Subcutaneous abdominal adipose tissue (tissue), 5 donors: ENCODE measurements around the gene DNAH14.
"Not testable (repeated sequence)": the region's sequence is repeated elsewhere in the genome, so short reads cannot be mapped to it uniquely, and the experiment has no call there.

Source experiments
- H3K27ac ChIP-seq: one replicate; pipeline ENCODE4 v1.7.0; 2013; ENCODE audit warnings: low read depth, mild to moderate bottlenecking, inconsistent platforms, low read length, moderate library complexity
- H3K27me3 ChIP-seq, 5 donors: one replicate each; pipeline ENCODE4 v1.7.0; 2013; ENCODE audit warnings: low read length in 5 of 5, inconsistent platforms in 1 of 5; ENCODE audit not compliant: control insufficient read depth in 5 of 5, insufficient read depth in 4 of 5
- H3K36me3 ChIP-seq, 5 donors: one replicate each; pipeline ENCODE4 v1.7.0; 2013; ENCODE audit warnings: low read length in 5 of 5; ENCODE audit not compliant: control insufficient read depth in 5 of 5, insufficient read depth in 5 of 5
- H3K4me1 ChIP-seq, 5 donors: one replicate each; pipeline ENCODE4 v1.7.0; 2013; ENCODE audit warnings: low read length in 5 of 5, mild to moderate bottlenecking in 3 of 5, moderate library complexity in 1 of 5; ENCODE audit not compliant: control insufficient read depth in 5 of 5, insufficient read depth in 5 of 5
- H3K4me3 ChIP-seq, 5 donors: one replicate each; pipeline ENCODE4 v1.7.0; 2013; ENCODE audit warnings: low read length in 5 of 5, low read depth in 1 of 5
- H3K9ac ChIP-seq, 5 donors: one replicate each; pipeline ENCODE4 v1.7.0; 2013; ENCODE audit warnings: low read length in 5 of 5, mild to moderate bottlenecking in 4 of 5, moderate library complexity in 3 of 5
- H3K9me3 ChIP-seq, 5 donors: one replicate each; pipeline ENCODE4 v1.7.0; 2013; ENCODE audit warnings: low read length in 5 of 5; ENCODE audit not compliant: control insufficient read depth in 5 of 5
- donor health status: healthy.
- donor health status: healthy.
- donor health status: healthy.
- donor health status: healthy.
- donor health status: healthy.

Gene DNAH14

GRCh38 chr1:224919508-224919907 is 10.0 kb upstream of the DNAH14 start:
- Histone ChIP-seq H3K4me3 (no peak overlapping the region), H3K9me3 (peaks cover 0 to 2% (median under 1%) of the 10 kb centered on the region in 5 donors), H3K36me3 (no peaks in the 10 kb centered on the region), H3K27me3 (no peaks in the 10 kb centered on the region), H3K9ac (peak overlapping the region in 1 of 5 donors; percentile 27), H3K27ac (no peak overlapping the region), H3K4me1 (no peaks in the 10 kb centered on the region)

GRCh38 chr1:224920930-224921329 is 8.5 kb upstream of the DNAH14 start:
- no peak overlapping the region for H3K27ac ChIP-seq

DNA sequence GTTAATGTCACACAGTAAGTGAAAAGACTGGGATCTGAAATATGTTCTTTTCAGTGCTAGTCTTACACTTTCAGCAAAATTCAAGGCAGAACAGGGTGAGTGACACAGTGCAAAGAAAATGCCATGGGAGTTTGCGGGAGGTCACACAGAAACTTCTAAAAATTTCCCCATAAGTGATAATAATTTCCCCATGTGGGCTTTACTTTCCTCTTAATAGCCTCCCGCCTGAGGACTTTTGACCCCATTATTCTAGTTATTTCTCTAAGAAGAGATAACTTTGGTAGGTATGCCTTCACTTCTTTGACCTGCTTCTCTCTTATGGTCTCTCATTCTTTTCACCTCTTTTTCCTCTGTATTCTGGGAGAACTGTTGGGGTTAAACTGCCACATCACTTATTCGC is 8.1 kb upstream of the DNAH14 start:
- H3K9ac ChIP-seq = no peak overlapping the region
- no peaks in the 10 kb centered on the region for H3K36me3 ChIP-seq
- no peak overlapping the region for H3K4me3 ChIP-seq
- H3K9me3 ChIP-seq = no peaks in the 10 kb centered on the region
- H3K27ac ChIP-seq = no peak overlapping the region
- no peaks in the 10 kb centered on the region for H3K27me3 ChIP-seq
- H3K4me1 ChIP-seq = no peaks in the 10 kb centered on the region

More at GRCh38 chr1:224920930-224921329, 8.5 kb upstream of the DNAH14 start:
- H3K9me3 ChIP-seq = no peaks in the 10 kb centered on the region
- H3K36me3 ChIP-seq = no peaks in the 10 kb centered on the region
- no peaks in the 10 kb centered on the region for H3K4me1 ChIP-seq
- no peak overlapping the region for H3K4me3 ChIP-seq
- no peaks in the 10 kb centered on the region for H3K27me3 ChIP-seq
- no peak overlapping the region for H3K9ac ChIP-seq

- no peaks in the 10 kb centered on the region for H3K4me1 ChIP-seq
- no peak overlapping the region for H3K4me3 ChIP-seq
- H3K9ac ChIP-seq = no peak overlapping the region
- no peaks in the 10 kb centered on the region for H3K36me3 ChIP-seq
- no peaks in the 10 kb centered on the region for H3K27me3 ChIP-seq
- no peaks in the 10 kb centered on the region for H3K9me3 ChIP-seq
- H3K27ac ChIP-seq = no peak overlapping the region
These were observed 6.9 kb upstream of the DNAH14 start for GRCh38 chr1:224922404-224923164.

DNA sequence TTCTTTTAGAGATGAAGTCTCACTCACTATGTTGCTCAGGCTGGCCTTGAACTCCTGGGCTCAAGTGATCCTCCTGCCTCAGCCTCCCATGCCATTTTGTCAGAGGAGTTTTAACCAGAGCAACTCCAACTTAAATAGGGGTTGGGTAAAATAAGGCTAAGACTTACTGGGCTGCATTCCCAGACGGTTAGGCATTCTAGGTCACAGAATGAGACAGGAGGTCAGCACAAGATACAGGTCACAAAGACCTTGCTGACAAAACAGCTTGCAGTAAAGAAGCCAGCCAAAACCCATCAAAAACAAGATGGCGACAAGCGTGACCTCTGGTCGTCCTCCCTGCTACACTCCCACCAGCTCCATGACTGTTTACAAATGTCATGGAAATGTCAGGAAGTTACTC is 5.7 kb upstream of the DNAH14 start:
- H3K9me3 ChIP-seq = no peaks in the 10 kb centered on the region
- H3K4me1 ChIP-seq = no peaks in the 10 kb centered on the region
- no peaks in the 10 kb centered on the region for H3K27me3 ChIP-seq
- H3K27ac ChIP-seq = no peak overlapping the region
- no peaks in the 10 kb centered on the region for H3K36me3 ChIP-seq
- H3K4me3 ChIP-seq = no peak overlapping the region
- H3K9ac ChIP-seq = no peak overlapping the region

GRCh38 chr1:224927631-224928030 is 1.8 kb upstream of the DNAH14 start:
- not testable (repeated sequence) for H3K9me3 ChIP-seq, H3K4me3 ChIP-seq, H3K36me3 ChIP-seq, H3K27me3 ChIP-seq, H3K9ac ChIP-seq, H3K27ac ChIP-seq
- peaks cover 0 to 13% (median 10%) of the 10 kb centered on the region in 5 donors for H3K4me1 ChIP-seq

- peak overlapping the region in 1 of 5 donors; percentile 2 for H3K9ac ChIP-seq
- H3K27me3 ChIP-seq = no peaks in the 10 kb centered on the region
- no peaks in the 10 kb centered on the region for H3K36me3 ChIP-seq
- H3K4me1 ChIP-seq = peaks cover 0 to 13% (median 10%) of the 10 kb centered on the region in 5 donors
- peak overlapping the region; percentile 42 to 69 (median 61) for H3K4me3 ChIP-seq
- peaks cover 3 to 14% (median 11%) of the 10 kb centered on the region in 5 donors for H3K9me3 ChIP-seq
- H3K27ac ChIP-seq = no peak overlapping the region
These were observed 569 bp upstream of the DNAH14 start for GRCh38 chr1:224928906-224929305.

- no peaks in the 10 kb centered on the region for H3K36me3 ChIP-seq
- peaks cover 0 to 13% (median 10%) of the 10 kb centered on the region in 5 donors for H3K4me1 ChIP-seq
- no peaks in the 10 kb centered on the region for H3K27me3 ChIP-seq
- H3K9me3 ChIP-seq = peaks cover 5 to 17% (median 14%) of the 10 kb centered on the region in 5 donors
- no peak overlapping the region for H3K27ac ChIP-seq
- no peak overlapping the region for H3K4me3 ChIP-seq
- H3K9ac ChIP-seq = no peak overlapping the region
These were observed 2.1 kb downstream of the DNAH14 start for GRCh38 chr1:224931605-224932004.

- H3K4me3 ChIP-seq = no peak overlapping the region
- no peaks in the 10 kb centered on the region for H3K27me3 ChIP-seq
- no peaks in the 10 kb centered on the region for H3K36me3 ChIP-seq
- H3K4me1 ChIP-seq = peaks cover 0 to 13% (median 10%) of the 10 kb centered on the region in 5 donors
- no peak overlapping the region for H3K9ac ChIP-seq
- H3K27ac ChIP-seq = no peak overlapping the region
- H3K9me3 ChIP-seq = peaks cover 7 to 17% (median 14%) of the 10 kb centered on the region in 5 donors
These were observed 3.3 kb downstream of the DNAH14 start for GRCh38 chr1:224932607-224933249.

DNA sequence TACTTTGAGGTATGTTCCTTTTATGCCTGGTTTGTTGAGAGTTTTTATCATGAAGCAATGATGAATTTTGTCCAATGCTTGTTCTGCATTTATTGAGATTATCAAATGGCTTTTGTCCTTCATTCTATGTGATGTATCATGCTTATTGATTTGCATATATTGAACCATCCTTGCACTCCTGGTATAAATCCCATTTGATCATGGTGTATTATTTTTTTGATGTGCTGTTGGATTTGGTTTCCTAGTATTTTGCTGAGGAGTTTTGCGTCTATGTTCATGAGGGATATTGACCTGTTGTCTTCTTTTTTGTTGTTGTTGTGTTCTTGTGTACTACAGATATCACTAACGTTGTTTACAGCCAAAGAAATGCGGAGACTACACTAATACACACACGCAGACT is 4.1 kb downstream of the DNAH14 start:
- Histone ChIP-seq H3K9ac (no peak overlapping the region), H3K9me3 (peaks cover 7 to 21% (median 16%) of the 10 kb centered on the region in 5 donors), H3K4me3 (no peak overlapping the region), H3K27ac (no peak overlapping the region), H3K4me1 (peaks cover 0 to 13% (median 10%) of the 10 kb centered on the region in 5 donors), H3K27me3 (no peaks in the 10 kb centered on the region), H3K36me3 (no peaks in the 10 kb centered on the region)
